ENCODE results near the gene WDFY2.
"Not testable (repeated sequence)": the region's sequence is repeated elsewhere in the genome, so short reads cannot be mapped to it uniquely, and the experiment has no call there.

Gene WDFY2, protein sequence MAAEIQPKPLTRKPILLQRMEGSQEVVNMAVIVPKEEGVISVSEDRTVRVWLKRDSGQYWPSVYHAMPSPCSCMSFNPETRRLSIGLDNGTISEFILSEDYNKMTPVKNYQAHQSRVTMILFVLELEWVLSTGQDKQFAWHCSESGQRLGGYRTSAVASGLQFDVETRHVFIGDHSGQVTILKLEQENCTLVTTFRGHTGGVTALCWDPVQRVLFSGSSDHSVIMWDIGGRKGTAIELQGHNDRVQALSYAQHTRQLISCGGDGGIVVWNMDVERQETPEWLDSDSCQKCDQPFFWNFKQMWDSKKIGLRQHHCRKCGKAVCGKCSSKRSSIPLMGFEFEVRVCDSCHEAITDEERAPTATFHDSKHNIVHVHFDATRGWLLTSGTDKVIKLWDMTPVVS

DNA sequence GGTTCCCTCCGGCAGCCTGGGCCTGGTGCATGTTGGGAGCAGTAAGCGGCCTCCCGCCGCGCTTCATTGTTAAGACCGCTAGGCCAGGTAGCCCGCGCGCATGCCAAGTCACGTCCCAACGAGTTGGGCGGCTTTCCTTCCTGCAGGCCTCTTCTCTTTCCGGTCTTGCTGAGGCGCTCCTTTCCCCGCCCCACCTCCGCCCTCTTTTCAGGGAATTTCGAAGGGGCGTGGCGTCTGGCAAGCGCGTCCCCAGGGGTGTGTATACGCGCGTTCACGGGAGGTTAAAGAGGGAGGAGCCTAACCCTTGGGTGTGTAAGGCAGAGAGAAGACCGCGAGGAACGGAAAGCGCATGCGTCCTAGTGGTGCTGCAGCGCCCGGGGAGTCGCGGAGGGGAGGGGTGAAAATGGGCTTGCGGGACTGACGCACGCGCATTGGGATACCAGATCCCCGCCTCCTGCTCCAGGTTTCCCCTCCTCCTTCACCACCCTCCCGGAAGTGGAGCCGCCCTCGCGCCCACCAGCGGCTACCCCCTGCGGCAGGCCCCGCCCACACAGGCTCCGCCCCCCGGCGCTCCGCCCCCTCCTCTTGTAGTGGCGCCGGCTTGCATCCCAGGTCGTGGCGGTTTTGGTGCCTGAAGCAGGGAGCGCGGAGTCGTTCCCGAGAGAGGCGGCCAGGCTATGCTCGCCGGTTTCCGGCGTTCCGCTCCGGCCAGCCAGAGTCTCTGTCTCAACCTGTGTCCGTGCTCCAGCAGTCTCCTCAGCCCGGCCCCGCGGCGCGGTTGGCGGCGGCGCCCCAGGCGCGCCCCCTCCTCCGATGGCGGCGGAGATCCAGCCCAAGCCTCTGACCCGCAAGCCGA, at the start of gene WDFY2:
TSS of gene WDFY2 (plus strand) at position 588 of the 856 bp plus-strand sequence. CDS start at position 814, 226 bp downstream.
- peak; percentile 94 to 100 (median 99) for DNase-seq

DNA sequence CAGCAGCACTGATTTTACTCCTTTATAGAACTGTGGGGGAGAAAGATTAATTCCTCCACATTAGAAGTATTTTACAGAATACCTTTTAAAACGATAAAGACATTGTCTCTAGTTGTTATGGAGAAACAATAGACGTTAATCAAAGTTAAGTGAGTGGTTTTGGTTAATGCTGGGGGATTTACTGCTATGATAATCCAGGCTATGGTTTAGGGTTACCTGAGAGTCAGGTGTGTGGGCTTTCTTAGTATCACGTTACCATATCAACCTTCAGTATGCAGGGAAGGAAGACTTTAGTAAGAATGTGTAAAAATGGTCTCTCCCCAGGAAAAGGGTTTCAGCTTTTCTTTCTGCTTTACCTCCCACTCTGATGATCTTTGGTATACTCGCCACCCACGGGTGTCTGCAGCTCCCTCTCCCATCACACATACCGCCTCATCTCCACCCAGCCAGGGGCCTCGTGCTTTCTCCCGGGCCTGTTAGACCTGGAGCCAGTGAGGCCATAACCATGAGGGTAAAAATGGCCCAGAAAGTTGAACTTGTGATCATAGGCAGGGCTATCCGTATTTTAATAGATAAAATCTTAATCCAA, 45.6 kb upstream of the WDFY2 start:
- no peak for DNase-seq

- DNase-seq, result no peak
Measured at GRCh38 chr13:51539887-51540286, 44.4 kb upstream of the WDFY2 start.

DNA sequence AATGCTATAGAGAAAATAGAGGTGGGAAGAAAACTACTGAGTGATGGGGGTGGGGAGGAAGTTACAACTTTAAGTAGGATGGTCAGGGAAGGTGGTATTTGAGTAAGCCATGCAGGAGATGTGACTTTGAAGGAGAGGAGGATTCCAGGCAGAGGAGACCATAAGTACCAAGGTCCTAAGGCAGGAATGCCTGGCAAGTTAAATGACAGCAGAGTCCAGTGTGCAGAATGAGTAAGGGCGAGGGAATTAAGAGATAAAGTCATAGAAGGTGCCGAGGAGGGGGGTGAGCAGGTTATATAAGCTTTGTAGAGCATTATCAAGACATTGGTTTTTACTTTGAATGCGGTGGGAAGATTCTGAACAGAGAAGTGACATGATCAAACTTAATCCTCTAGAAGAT, 43.2 kb upstream of the WDFY2 start:
- no peak for DNase-seq

GRCh38 chr13:51541809-51542258, 42.4 kb upstream of the WDFY2 start:
- no peak for DNase-seq

DNA sequence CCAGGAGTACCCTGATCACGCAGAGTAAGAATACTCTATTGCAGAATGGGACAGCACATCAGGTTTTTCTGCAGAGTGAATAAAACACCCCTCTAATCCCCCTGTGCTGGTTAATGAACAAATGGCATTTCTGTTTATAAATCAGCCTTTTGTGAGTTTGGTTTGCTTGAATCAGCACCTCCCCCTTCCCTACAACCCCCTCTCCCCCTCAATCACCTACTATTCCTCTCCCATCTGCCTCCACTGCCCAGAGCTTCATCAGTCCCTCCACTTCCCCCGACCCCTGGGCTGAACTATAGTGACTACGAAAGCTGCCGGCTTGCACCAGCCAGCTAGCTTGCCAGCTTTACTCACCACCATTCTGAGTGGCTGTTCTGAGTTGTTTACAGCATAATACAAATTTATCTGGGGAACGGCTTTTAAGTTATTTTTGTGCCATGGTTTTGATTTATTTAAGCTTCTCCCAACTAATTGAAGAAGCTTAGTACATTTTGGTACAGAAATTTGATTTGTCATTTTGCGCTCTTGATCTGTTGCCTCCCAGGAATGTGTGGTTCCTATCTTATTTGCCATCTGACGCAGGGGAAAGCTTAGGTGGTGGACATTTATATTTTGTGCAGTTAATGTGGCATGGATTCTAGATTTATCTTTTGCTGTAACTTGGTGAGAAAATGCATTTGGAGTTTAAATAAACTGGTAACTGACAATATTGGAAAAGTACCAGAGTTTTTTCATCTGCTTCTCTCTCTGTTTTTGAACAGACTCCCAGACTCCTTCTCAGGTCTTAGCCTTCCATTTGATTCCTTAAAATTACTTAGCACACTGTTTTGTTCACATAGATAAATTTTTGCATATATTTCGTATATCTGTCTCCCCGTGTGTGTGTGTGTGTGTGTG, 41.7 kb upstream of the WDFY2 start:
- peak in 2 of 56 donors; percentile 3 to 7 for DNase-seq

DNA sequence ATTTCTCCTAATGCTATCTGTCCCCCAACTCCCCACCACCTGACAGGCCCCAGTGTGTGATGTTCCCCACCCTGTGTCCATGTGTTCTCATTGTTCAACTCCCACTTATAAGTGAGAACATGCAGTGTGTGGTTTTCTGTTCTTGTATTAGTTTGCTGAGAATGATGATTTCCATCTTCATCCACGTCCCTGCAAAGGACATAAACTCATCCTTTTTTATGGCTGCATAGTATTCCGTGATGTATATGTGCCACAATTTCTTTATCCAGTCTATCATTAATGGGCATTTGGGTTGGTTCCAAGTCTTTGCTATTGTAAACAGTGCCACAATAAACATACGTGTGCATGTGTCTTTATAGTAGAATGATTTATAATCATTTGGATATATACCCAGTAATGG, 38.8 kb upstream of the WDFY2 start:
- not testable (repeated sequence) for DNase-seq

- no peak for DNase-seq
Measured at GRCh38 chr13:51547425-51548176, 36.7 kb upstream of the WDFY2 start.

GRCh38 chr13:51549050-51549449, 35.2 kb upstream of the WDFY2 start:
- no peak for DNase-seq

DNA sequence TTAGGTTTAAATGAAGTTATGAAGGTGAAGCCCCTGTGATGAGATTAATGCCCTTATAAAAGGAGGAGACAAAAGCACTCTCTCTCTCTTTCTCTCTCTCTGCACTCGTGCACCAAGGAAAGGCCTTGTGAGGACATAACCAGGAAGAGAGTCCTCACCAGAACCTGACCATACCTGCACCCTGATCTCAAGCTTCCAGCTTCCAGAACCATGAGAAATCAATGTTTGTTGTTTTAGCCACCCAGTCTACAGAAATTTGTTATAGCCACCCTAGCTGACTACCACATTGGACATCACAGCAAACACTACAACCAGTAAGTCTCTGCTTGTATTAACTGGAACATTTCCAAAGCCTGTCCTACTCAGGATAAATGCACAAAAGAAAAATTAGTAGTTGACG, 34.7 kb upstream of the WDFY2 start:
- no peak for DNase-seq

DNA sequence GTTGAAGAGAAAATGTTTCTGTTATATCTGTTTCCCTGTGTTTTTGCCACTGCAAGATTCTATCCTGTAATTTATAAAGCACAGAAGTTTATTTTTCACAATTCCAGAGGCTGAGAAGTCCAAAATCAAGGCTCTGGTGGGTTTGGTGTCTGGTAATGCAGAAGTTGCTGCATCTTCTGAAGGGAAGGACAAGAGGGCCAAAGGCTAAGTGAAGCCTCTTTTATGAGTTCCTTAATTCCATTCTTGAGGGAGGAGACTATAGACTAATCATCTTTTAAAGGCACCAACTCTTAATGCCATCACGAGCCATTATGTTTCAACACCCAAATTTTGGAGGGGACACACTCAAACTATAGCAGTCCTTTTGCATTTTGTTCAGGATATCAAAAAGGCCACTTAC, 34.1 kb upstream of the WDFY2 start:
- no peak for DNase-seq

DNA sequence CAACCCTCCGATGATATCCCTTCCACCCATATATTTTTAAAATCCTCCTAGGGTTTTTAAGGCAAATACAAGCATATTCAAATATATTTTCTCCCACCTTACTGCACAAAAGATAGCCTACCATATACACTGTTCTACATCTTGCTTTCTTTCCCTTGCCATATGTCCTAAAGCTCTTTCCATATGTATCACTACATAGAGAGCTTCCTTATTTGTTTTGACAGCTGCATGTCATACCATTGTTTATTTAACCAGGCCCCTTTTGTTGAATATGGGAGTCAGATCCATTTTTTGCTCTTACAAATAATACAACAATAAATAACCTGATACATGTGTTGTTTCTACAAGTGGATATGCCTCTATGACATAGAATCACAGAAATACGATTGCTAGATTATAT, 32.8 kb upstream of the WDFY2 start:
- DNase-seq, result no peak

DNA sequence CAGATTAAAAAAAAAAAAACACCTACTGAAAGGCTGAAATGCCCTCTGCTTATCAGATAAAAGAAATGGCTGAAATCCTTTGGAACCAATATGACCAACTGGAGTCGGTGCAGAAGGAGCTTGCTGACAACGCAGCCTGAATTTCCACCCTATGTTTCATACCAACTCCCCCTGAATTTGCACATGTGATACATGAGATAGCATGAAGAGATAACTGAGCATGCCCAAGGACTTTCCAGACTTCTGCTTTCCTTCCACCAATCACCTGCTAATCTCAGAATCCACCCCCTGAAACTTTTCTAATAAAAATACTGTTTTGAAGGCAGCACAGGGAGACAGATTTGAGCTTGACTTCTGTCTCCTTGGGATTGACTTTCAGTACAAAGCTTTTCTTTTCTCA, 32.2 kb upstream of the WDFY2 start:
- no peak for DNase-seq

DNA sequence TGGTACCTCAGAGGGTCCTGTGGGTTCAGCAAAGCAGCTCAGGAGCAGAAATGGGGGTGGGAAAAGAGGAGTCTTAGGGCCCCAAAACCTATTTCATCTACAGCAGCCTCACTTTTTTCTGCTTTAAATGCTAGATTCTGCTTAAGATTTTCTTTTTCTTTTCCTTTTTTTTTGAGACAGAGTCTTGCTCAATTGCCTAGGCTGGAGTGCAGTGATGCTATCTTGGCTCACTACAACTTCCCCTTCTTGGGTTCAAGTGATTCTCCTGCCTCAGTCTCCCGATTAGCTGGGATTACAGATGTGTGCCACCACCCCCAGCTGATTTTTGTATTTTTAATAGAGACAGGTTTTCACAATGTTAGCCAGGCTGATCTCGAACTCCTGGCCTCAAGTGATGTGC, 30.7 kb upstream of the WDFY2 start:
- no peak for DNase-seq

DNA sequence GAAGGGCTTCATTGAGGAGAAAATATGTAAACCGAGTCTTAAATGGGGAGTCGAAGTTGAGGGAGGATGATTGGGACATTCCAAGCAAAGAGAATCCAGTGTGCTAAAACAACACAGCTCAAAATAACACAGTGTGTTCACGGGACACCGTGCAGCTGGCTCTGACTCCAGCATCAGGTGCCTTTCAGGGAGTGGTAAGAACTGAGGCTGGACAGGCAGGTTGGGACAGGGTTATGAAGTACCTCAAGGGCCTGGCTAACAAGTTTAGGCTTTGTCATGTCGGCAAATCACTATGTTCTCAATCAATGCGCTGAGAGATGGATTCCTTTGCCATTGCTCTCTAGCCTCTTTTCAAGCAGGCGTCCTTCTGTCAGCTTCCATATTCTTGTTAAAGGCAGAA, 27.5 kb upstream of the WDFY2 start:
- no peak for DNase-seq

DNA sequence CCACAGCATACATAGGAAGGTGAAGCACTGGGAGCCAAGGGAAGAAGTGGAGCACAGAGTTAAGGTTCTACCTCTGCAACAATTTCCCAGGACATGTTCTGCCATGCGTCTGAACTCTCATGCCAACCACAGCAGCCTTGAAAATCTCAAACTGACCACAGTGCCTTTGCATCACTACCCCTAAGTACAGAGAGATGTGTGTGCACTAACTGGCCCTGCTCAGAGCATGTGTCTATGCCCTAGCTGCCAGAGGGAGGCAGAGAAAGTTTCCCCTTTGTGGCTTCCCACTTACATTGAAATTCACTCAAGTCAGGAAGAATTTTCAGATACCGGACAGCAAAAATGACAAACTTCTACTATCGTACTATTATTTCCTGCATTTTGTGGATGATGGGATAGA, 26.8 kb upstream of the WDFY2 start:
- DNase-seq, result no peak

GRCh38 chr13:51557875-51558612, 26.2 kb upstream of the WDFY2 start:
- DNase-seq, result peak in 4 of 56 donors; percentile 1 to 10 (median 6)

DNA sequence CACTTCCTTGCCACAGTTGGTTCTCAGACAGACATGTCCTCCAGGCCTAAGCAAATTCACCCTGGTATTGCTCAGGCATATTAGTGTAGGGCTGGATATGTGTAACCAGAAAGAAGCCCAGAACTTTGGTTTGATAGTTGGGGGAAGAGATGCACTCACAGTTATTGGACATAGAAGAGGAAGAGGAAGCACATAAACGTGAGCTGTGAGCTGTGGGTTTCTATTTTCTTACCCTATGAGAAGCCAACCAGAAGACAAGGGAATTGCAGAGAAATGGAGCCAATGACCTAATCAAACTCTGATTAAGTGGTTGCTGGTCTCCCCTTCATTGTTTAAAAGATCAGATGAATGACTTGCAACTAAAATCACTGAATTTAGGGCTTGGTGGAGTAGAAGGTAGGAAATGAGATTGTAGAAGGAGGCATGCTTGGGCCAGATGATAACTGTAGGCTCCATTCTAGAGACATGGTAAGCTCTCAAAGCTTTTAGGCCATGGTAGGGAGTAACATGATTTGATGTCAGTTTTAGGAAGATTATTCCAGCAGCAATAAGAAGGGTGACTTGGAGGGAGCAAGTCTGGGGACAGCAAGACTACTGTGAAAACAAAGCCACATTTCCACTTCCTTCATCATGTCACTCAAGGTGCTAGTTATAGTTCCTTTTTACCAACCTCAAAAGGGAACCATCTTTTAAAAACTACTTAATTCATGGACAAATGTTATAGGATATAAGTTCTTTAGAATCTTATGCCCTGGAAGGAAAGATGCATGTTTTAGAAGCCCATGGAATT, 24.1 kb upstream of the WDFY2 start:
- no peak for DNase-seq
